PC-3 (cell line): ENCODE measurements around the gene HECW1. TPM values are rescaled to one million over a fixed set of nuclear protein-coding genes. Genes with fewer than 3 reads are reported as not detected.

Source experiments
- ATAC-seq: fragments of 200-7000 bp; cut with Tn5 transposase; 2 replicates; pipeline ENCODE4 v1.9.1; 2020; ENCODE audit warnings: mild to moderate bottlenecking, moderate library complexity
- BruUV-seq: library from RNA; stranded (reverse); fragments of 400-500 nt; replicated peaks from 2 replicates; lab custom pipeline; 2021; lab: Mats Ljungman, UMichigan
- CTCF ChIA-PET: fragments of 300-600 bp; sonication (Branson Sonifier 250); formaldehyde crosslinking; loops from one replicate; lab custom pipeline; 2022; ENCODE audit warnings: antibody characterized with exemption; lab: Charles Lee
- POLR2A ChIA-PET: fragments of 300-600 bp; sonication (Branson Sonifier 250); formaldehyde crosslinking; loops from one replicate; lab custom pipeline; 2022; ENCODE audit warnings: antibody characterized with exemption; ENCODE audit not compliant: unreplicated experiment; lab: Charles Lee
- DNase-seq: peaks from one replicate; pipeline ENCODE4 v3.0.0-alpha.2; 2015
- H2AFZ ChIP-seq: fragments of 300-600 bp; sonication (generic); 2 replicates; pipeline ENCODE4 v1.6.0; 2016; ENCODE audit warnings: antibody characterized with exemption, low read length
- H3F3A ChIP-seq: fragments of 300-600 bp; sonication (generic); one replicate; pipeline ENCODE4 v1.6.0; 2017; ENCODE audit warnings: antibody characterized with exemption, low read length, control low read depth, mild to moderate bottlenecking; ENCODE audit not compliant: unreplicated experiment
- H3K27ac ChIP-seq: fragments of 300-600 bp; sonication (generic); 2 replicates; pipeline ENCODE4 v1.5.1; 2016; ENCODE audit warnings: mild to moderate bottlenecking, low read length
- H3K27me3 ChIP-seq: fragments of 300-600 bp; sonication (generic); 2 replicates; pipeline ENCODE4 v1.6.1; 2016; ENCODE audit warnings: low read length, mixed read lengths
- H3K36me3 ChIP-seq: fragments of 300-600 bp; sonication (generic); 2 replicates; pipeline ENCODE4 v1.6.1; 2016; ENCODE audit warnings: low read depth, mixed run types, low read length, mixed read lengths
- H3K4me1 ChIP-seq: fragments of 300-600 bp; sonication (generic); 2 replicates; pipeline ENCODE4 v1.5.1; 2016; ENCODE audit warnings: low read length; ENCODE audit not compliant: insufficient read depth
- H3K4me2 ChIP-seq: fragments of 300-600 bp; sonication (generic); 2 replicates; pipeline ENCODE4 v1.6.0; 2016; ENCODE audit warnings: low read length
- H3K4me3 ChIP-seq: fragments of 300-600 bp; sonication (generic); 2 replicates; pipeline ENCODE4 v1.5.1; 2016; ENCODE audit warnings: mild to moderate bottlenecking, low read length, mixed read lengths
- H3K79me2 ChIP-seq: fragments of 300-600 bp; sonication (generic); 2 replicates; pipeline ENCODE4 v1.6.1; 2017; ENCODE audit warnings: low read length, mixed read lengths
- H3K9ac ChIP-seq: fragments of 300-600 bp; sonication (generic); 2 replicates; pipeline ENCODE4 v1.6.0; 2016; ENCODE audit warnings: mild to moderate bottlenecking, low read length
- H3K9me2 ChIP-seq: fragments of 300-600 bp; sonication (generic); replicated peaks from 2 replicates; pipeline ENCODE4 v1.6.1; 2016; ENCODE audit warnings: mixed run types, low read length, mixed read lengths
- H3K9me3 ChIP-seq: fragments of 300-600 bp; sonication (generic); 2 replicates; pipeline ENCODE4 v1.6.1; 2016; ENCODE audit warnings: low read length, mixed read lengths
- H4K20me1 ChIP-seq: fragments of 300-600 bp; sonication (generic); 2 replicates; pipeline ENCODE4 v1.6.1; 2016; ENCODE audit warnings: low read length, mixed read lengths
- CTCF ChIP-seq: fragments of 300-600 bp; sonication (generic); conservative IDR thresholded peaks from 2 replicates; pipeline ENCODE4 v1.5.1; 2017; ENCODE audit warnings: antibody characterized with exemption, low read depth, mild to moderate bottlenecking, low read length
- EZH2 ChIP-seq: fragments of 300-600 bp; sonication (generic); IDR thresholded peaks from one replicate; pipeline ENCODE4 v1.6.1; 2017; ENCODE audit warnings: antibody characterized with exemption, mild to moderate bottlenecking, low read length; ENCODE audit not compliant: unreplicated experiment
- EZH2phosphoT487 ChIP-seq: fragments of 300-600 bp; sonication (generic); IDR thresholded peaks from 2 replicates; pipeline ENCODE4 v1.6.1; 2018; ENCODE audit warnings: mild to moderate bottlenecking, antibody characterized with exemption, low read length, borderline replicate concordance
- intact Hi-C: fragments of 100-400 bp; cut with micrococcal nuclease; formaldehyde crosslinking; loops from 2 replicates; pipeline ENCODE4 v1.9.0; 2023
- total RNA-seq: library from RNA; depleted of rRNA; stranded (reverse); fragments of >200 nt; gene quantifications from 2 replicates; pipeline ENCODE4 v1.2.3, GENCODE V29; 2014

The HECW1 gene
- total RNA-seq, 1 experiment from 2014 or later: 3.0 TPM

- Histone ChIP-seq H3F3A (no peaks in the 10 kb centered on the region), H3K79me2 (no peaks in the 10 kb centered on the region), H3K27me3 (no peaks in the 10 kb centered on the region), H2AFZ (no peak overlapping the region), H3K36me3 (no peaks in the 10 kb centered on the region), H3K4me3 (no peak overlapping the region), H3K27ac (no peak overlapping the region), H3K9me2 (no peaks in the 10 kb centered on the region), H3K4me2 (no peak overlapping the region), H4K20me1 (no peaks in the 10 kb centered on the region), H3K9me3 (no peaks in the 10 kb centered on the region), H3K4me1 (peaks cover 21% of the 10 kb centered on the region), H3K9ac (no peak overlapping the region)
- ChIA-PET POLR2A (no interaction called here), CTCF (no interaction called here)
- TF ChIP-seq EZH2 (no peak), CTCF (no peak), EZH2phosphoT487 (no peak)
- intact Hi-C loops: loop anchor here (10.0 kb wide), 1 partner anchor 121 kb away; no protein-coding TSS in a partner anchor
- ATAC-seq: no peak
- BruUV-seq: no TSS peak
- DNase-seq: no peak
Measured at GRCh38 chr7:43575506-43575905, 463.1 kb downstream of the HECW1 start.

GRCh38 chr7:43576241-43576640 lies 463.8 kb downstream of the HECW1 start:
- POLR2A ChIA-PET: no interaction called here
- CTCF ChIA-PET: no interaction called here
- Histone ChIP-seq H3K36me3 (no peaks in the 10 kb centered on the region), H3K27ac (no peak overlapping the region), H3K9me3 (no peaks in the 10 kb centered on the region), H3K4me3 (no peak overlapping the region), H3K4me1 (peaks cover 13% of the 10 kb centered on the region), H3K9me2 (no peaks in the 10 kb centered on the region), H2AFZ (no peak overlapping the region), H3K79me2 (no peaks in the 10 kb centered on the region), H3F3A (no peaks in the 10 kb centered on the region), H3K4me2 (no peak overlapping the region), H4K20me1 (no peaks in the 10 kb centered on the region), H3K9ac (no peak overlapping the region), H3K27me3 (no peaks in the 10 kb centered on the region)
- DNase-seq: no peak
- intact Hi-C loops: loop anchor here (10.0 kb wide), 1 partner anchor 121 kb away; no protein-coding TSS in a partner anchor
- BruUV-seq: no TSS peak
- TF ChIP-seq EZH2: no peak
- no peak for TF ChIP-seq EZH2phosphoT487
- TF ChIP-seq CTCF: no peak
- ATAC-seq: no peak

DNA sequence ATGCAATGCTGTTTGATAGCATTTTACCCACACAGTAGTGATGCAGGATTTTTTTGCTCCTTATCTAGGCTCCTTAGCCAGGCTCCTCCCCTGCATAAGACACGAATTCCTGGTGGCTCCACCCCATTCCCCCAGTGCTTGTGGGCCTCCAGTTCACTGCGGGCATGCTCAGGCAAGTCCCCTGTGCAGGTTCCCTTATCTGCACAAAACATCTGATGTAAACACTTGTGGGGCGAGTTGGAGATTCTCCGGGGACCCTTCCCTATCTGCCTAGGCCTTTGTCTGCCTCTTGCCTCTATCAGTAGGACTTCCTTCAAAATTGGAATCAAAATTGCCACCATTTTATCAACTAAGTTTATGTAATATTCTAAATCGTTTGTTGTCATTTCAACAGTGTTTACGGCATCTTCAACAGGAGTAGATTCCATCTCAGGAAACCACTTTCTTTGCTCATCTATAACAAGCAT lies 465.1 kb downstream of the HECW1 start:
- no peaks in the 10 kb centered on the region for H3K27me3 ChIP-seq
- no TSS peak for BruUV-seq
- peaks cover 13% of the 10 kb centered on the region for H3K4me1 ChIP-seq
- no peak overlapping the region for H3K4me3 ChIP-seq
- H3K4me2 ChIP-seq: no peak overlapping the region
- POLR2A ChIA-PET: no interaction called here
- no peaks in the 10 kb centered on the region for H3K36me3 ChIP-seq
- H2AFZ ChIP-seq: no peak overlapping the region
- no peaks in the 10 kb centered on the region for H3K9me2 ChIP-seq
- ATAC-seq (no peak), DNase-seq (no peak)
- H3K9ac ChIP-seq: no peak overlapping the region
- no peak for TF ChIP-seq EZH2phosphoT487
- TF ChIP-seq CTCF: no peak
- no peak for TF ChIP-seq EZH2
- H3K79me2 ChIP-seq: no peaks in the 10 kb centered on the region
- no peaks in the 10 kb centered on the region for H4K20me1 ChIP-seq
- no peaks in the 10 kb centered on the region for H3F3A ChIP-seq
- intact Hi-C loops: loop anchor here (10.0 kb wide), 1 partner anchor 123 kb away; no protein-coding TSS in a partner anchor
- CTCF ChIA-PET: no interaction called here
- H3K27ac ChIP-seq: no peak overlapping the region
- no peaks in the 10 kb centered on the region for H3K9me3 ChIP-seq
